Keratinocyte (primary cell): ENCODE data around the gene CBX2. TPM values are rescaled to one million over a fixed set of nuclear protein-coding genes. Genes with fewer than 3 reads are reported as not detected.
A peak's percentile ranks its signal among the peaks of the same experiment; 100 is the strongest.

Experiments
- DNase-seq: peaks from one replicate; pipeline ENCODE4 v3.0.0-alpha.2; 2011; ENCODE audit warnings: low read depth, missing footprints, low spot score
- FAIRE-seq: peaks from 2 replicates; lab custom pipeline; 2011; peaks lifted over from hg19 to GRCh38; lab: Jason Lieb, UNC
- H2AFZ ChIP-seq: 2 replicates; pipeline ENCODE4 v1.6.0; 2012; ENCODE audit warnings: low read length, control low read depth, inconsistent platforms; ENCODE audit not compliant: control insufficient read depth
- H3K27ac ChIP-seq: 2 replicates; pipeline ENCODE4 v1.5.1; 2011; ENCODE audit warnings: low read length; ENCODE audit not compliant: control insufficient read depth, insufficient read depth
- H3K27me3 ChIP-seq: 3 replicates; pipeline ENCODE4 v1.6.0; 2011; ENCODE audit warnings: low read length; ENCODE audit not compliant: control insufficient read depth, insufficient read depth; ENCODE audit errors: extremely low read depth
- H3K36me3 ChIP-seq, 2 experiments: 2 replicates in 1 of 2; 3 replicates in 1 of 2; pipeline ENCODE4 v1.5.1; 2011; ENCODE audit warnings: low read length in 2 of 2, mild to moderate bottlenecking in 1 of 2; ENCODE audit not compliant: control insufficient read depth in 2 of 2, insufficient read depth in 2 of 2; ENCODE audit errors: extremely low read depth in 1 of 2
- H3K4me1 ChIP-seq: 3 replicates; pipeline ENCODE4 v1.5.1; 2011; ENCODE audit warnings: low read length; ENCODE audit not compliant: control insufficient read depth, insufficient read depth; ENCODE audit errors: extremely low read depth
- H3K4me2 ChIP-seq: 3 replicates; pipeline ENCODE4 v1.6.0; 2011; ENCODE audit warnings: low read depth, low read length; ENCODE audit not compliant: control insufficient read depth, insufficient read depth; ENCODE audit errors: extremely low read depth
- H3K4me3 ChIP-seq, 3 experiments: fragments of 200-600 bp in 1 of 3; sonication (generic) in 1 of 3; 2 replicates in 2 of 3; 3 replicates in 1 of 3; pipeline ENCODE4 v1.5.1; 2011 to 2016; ENCODE audit warnings: low read length in 3 of 3, mild to moderate bottlenecking in 3 of 3, control low read depth in 2 of 3, inconsistent platforms in 1 of 3, low read depth in 1 of 3, mixed read lengths in 1 of 3, mixed run types in 1 of 3, moderate library complexity in 1 of 3; ENCODE audit not compliant: control insufficient read depth in 2 of 3, insufficient read depth in 2 of 3; ENCODE audit errors: extremely low read depth in 1 of 3
- H3K79me2 ChIP-seq: 2 replicates; pipeline ENCODE4 v1.6.0; 2012; ENCODE audit warnings: low read length; ENCODE audit not compliant: control insufficient read depth, insufficient read depth
- H3K9ac ChIP-seq: 3 replicates; pipeline ENCODE4 v1.6.0; 2011; ENCODE audit warnings: low read length; ENCODE audit not compliant: control insufficient read depth, insufficient read depth; ENCODE audit errors: extremely low read depth
- H3K9me1 ChIP-seq: 3 replicates; pipeline ENCODE4 v1.6.0; 2011; ENCODE audit warnings: low read length; ENCODE audit not compliant: control insufficient read depth, insufficient read depth; ENCODE audit errors: extremely low read depth
- H3K9me3 ChIP-seq: 2 replicates; pipeline ENCODE4 v1.5.1; 2012; ENCODE audit warnings: low read depth, low read length; ENCODE audit not compliant: control insufficient read depth
- H4K20me1 ChIP-seq: 3 replicates; pipeline ENCODE4 v1.6.0; 2011; ENCODE audit warnings: low read length; ENCODE audit not compliant: control insufficient read depth, insufficient read depth; ENCODE audit errors: extremely low read depth
- EZH2 ChIP-seq: IDR thresholded peaks from one replicate; pipeline ENCODE4 v1.6.1; 2012; ENCODE audit warnings: inconsistent platforms, mild to moderate bottlenecking, low read length, moderate library complexity
- dilution Hi-C: fragments of 300-500 bp; cut with MboI; formaldehyde crosslinking; loops from one replicate; pipeline ENCODE4 v1.7.0; 2020; ENCODE audit warnings: low sequenced_read_pairs; ENCODE audit not compliant: extremely low pct_ligation_motif_present
- polyA plus RNA-seq, 5 experiments: library from polyadenylated mRNA; depleted of rRNA in 3 of 5; stranded (reverse) in 3 of 5; stranded (forward) in 1 of 5; unstranded in 1 of 5; fragments of >200 nt; gene quantifications; 1 replicate in 1 of 5; 2 replicates in 3 of 5; 3 replicates in 1 of 5; pipeline versions ENCODE4 v1.2.1 to v1.2.3, GENCODE V29; 2011 to 2012; ENCODE audit warnings: missing spikeins in 2 of 5, low read depth in 1 of 5, low replicate concordance in 1 of 5
- TF ChIP-seq, protein P1 (sequence below), 3 experiments: IDR thresholded peaks in 1 of 3; conservative IDR thresholded peaks in 1 of 3; optimal IDR thresholded peaks in 1 of 3; 2 replicates in 2 of 3; 3 replicates in 1 of 3; pipeline versions ENCODE3 to v1.5.1; 2011; ENCODE audit warnings: low read length in 3 of 3, mild to moderate bottlenecking in 3 of 3, moderate library complexity in 2 of 3, control low read depth in 1 of 3, inconsistent platforms in 1 of 3; ENCODE audit not compliant: insufficient read depth in 2 of 3; ENCODE audit errors: extremely low read depth in 1 of 3

Gene CBX2
- polyA plus RNA-seq, 1 donor (not counting 4 experiments of a cell fraction or from before 2014, with no cell fraction given) = 1.7 TPM

DNA sequence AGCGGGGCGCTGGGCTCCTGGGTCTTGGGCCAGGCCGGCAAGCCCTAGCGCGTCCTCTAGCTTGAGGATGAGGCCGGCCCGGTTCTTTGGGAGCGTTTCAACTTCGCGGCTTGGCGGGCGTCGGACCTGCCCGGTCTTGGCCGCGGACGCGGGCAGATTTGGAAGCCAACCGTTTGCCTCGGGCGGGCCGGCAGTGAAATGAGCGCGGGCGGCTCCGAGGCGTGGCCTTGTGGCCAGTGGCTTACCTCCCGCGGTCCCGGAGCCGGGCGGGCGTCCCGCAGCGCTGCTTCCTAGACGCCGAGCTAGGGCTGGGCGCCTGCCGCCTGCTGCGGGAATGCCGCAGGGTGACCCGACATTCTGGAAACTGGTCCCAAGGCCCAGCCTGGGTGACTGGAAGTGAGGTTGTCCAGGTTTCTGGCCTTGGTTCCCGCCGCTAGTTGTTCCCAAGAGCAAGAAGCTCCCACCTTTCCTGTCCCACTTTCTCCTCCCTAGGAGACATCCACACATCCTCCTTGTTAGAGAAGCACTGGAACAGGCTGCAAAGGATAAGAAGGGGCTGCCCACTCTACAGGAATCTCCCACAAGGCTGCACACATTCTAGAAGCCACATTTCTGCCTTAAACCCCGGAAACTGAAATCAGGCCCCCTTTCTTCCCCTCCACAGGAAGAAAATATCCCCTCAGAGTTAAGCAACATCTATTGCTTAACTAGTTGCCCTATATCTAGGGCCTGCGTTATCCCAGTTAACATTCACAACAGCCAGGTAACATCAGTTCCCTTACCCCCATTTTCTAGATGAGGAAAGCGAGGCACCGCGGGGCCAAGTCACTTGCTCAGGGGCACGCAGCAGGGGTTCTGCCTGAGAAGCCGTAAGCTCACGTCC lies 23.4 kb downstream of the CBX2 start:
- Histone ChIP-seq H3K36me3 (no peaks in the 10 kb centered on the region), H3K4me2 (peak overlapping the region; percentile 79), H3K9me3 (no peaks in the 10 kb centered on the region), H3K9me1 (no peaks in the 10 kb centered on the region), H3K27ac (no peak overlapping the region), H3K27me3 (peaks cover 88% of the 10 kb centered on the region), H3K9ac (no peak overlapping the region), H2AFZ (no peak overlapping the region), H4K20me1 (peaks cover 1% of the 10 kb centered on the region), H3K4me3 (peak overlapping the region in 2 of 3 experiments; percentile 13 to 56), H3K79me2 (no peaks in the 10 kb centered on the region), H3K4me1 (peaks cover 34% of the 10 kb centered on the region)
- dilution Hi-C loops = no loop called here
- TF ChIP-seq, protein P1, sequence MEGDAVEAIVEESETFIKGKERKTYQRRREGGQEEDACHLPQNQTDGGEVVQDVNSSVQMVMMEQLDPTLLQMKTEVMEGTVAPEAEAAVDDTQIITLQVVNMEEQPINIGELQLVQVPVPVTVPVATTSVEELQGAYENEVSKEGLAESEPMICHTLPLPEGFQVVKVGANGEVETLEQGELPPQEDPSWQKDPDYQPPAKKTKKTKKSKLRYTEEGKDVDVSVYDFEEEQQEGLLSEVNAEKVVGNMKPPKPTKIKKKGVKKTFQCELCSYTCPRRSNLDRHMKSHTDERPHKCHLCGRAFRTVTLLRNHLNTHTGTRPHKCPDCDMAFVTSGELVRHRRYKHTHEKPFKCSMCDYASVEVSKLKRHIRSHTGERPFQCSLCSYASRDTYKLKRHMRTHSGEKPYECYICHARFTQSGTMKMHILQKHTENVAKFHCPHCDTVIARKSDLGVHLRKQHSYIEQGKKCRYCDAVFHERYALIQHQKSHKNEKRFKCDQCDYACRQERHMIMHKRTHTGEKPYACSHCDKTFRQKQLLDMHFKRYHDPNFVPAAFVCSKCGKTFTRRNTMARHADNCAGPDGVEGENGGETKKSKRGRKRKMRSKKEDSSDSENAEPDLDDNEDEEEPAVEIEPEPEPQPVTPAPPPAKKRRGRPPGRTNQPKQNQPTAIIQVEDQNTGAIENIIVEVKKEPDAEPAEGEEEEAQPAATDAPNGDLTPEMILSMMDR (optimal IDR thresholded peaks at IDR 0.05 in 1 of 3, IDR thresholded peaks at IDR 0.05 in 1 of 3, conservative IDR thresholded peaks at IDR 0.05 in 1 of 3; ENCODE audit: extremely low read depth in 1 of 3, insufficient read depth in 2 of 3, low read length in 3 of 3) = no peak
- peak; percentile 94 for TF ChIP-seq EZH2
- DNase-seq = no peak
- no peak for FAIRE-seq

DNA sequence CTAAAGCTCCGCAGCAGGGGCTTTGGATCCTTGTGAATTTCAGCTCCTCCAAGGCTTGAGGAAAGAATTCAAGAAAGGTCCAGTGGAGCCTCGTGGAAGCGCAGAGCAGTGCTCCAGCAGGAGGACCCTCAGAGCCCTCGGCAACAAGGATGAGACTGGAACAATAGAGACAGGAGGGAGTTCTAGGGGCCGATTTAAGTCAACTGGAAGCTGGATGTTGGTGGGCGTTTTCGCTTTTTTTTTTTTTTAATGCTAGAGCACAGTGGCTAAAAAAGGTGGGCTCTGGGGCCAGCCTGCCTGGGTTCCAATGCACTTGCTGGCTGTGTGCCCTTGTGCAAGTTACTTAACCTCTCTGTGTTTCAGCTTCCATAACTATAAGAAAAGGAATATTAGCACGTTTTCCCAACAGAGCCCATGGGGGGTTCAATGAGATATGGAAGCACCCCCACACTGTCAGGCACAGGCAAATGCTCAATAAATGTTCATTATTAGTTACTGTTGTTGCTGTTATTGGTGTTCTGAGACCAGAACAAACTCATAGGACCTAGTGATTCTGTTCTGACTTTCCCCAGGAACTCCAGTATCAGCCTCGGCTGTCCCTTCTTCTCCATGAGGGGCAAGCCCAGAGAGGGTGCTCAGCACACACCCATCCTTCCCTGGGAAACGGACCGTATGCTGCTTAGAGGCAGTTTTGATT lies 24.2 kb downstream of the CBX2 start:
- FAIRE-seq (no peak), DNase-seq (no peak)
- Histone ChIP-seq H2AFZ (no peak overlapping the region), H3K4me3 (no peak overlapping the region), H3K4me1 (peaks cover 33% of the 10 kb centered on the region), H3K4me2 (peak overlapping the region; percentile 17), H3K9me3 (no peaks in the 10 kb centered on the region), H3K9ac (no peak overlapping the region), H3K36me3 (no peaks in the 10 kb centered on the region), H3K27me3 (peaks cover 96% of the 10 kb centered on the region), H3K79me2 (no peaks in the 10 kb centered on the region), H3K9me1 (no peaks in the 10 kb centered on the region), H4K20me1 (peaks cover 3% of the 10 kb centered on the region), H3K27ac (no peak overlapping the region)
- TF ChIP-seq, protein P1 (optimal IDR thresholded peaks at IDR 0.05 in 1 of 3, IDR thresholded peaks at IDR 0.05 in 1 of 3, conservative IDR thresholded peaks at IDR 0.05 in 1 of 3; ENCODE audit: extremely low read depth in 1 of 3, insufficient read depth in 2 of 3, low read length in 3 of 3) = no peak
- peak; percentile 64 for TF ChIP-seq EZH2
- dilution Hi-C loops = no loop called here
